PC-3 (cell line): ENCODE results near the gene GPC6. TPM values are rescaled to one million over a fixed set of nuclear protein-coding genes. Genes with fewer than 3 reads are reported as not detected.

Experiments
- ATAC-seq: fragments of 200-7000 bp; cut with Tn5 transposase; 2 replicates; pipeline ENCODE4 v1.9.1; 2020; ENCODE audit warnings: mild to moderate bottlenecking, moderate library complexity
- BruUV-seq: library from RNA; stranded (reverse); fragments of 400-500 nt; replicated peaks from 2 replicates; lab custom pipeline; 2021; lab: Mats Ljungman, UMichigan
- CTCF ChIA-PET: fragments of 300-600 bp; sonication (Branson Sonifier 250); formaldehyde crosslinking; loops from one replicate; lab custom pipeline; 2022; ENCODE audit warnings: antibody characterized with exemption; lab: Charles Lee
- POLR2A ChIA-PET: fragments of 300-600 bp; sonication (Branson Sonifier 250); formaldehyde crosslinking; loops from one replicate; lab custom pipeline; 2022; ENCODE audit warnings: antibody characterized with exemption; ENCODE audit not compliant: unreplicated experiment; lab: Charles Lee
- DNase-seq: peaks from one replicate; pipeline ENCODE4 v3.0.0-alpha.2; 2015
- H2AFZ ChIP-seq: fragments of 300-600 bp; sonication (generic); 2 replicates; pipeline ENCODE4 v1.6.0; 2016; ENCODE audit warnings: antibody characterized with exemption, low read length
- H3F3A ChIP-seq: fragments of 300-600 bp; sonication (generic); one replicate; pipeline ENCODE4 v1.6.0; 2017; ENCODE audit warnings: antibody characterized with exemption, low read length, control low read depth, mild to moderate bottlenecking; ENCODE audit not compliant: unreplicated experiment
- H3K27ac ChIP-seq: fragments of 300-600 bp; sonication (generic); 2 replicates; pipeline ENCODE4 v1.5.1; 2016; ENCODE audit warnings: mild to moderate bottlenecking, low read length
- H3K27me3 ChIP-seq: fragments of 300-600 bp; sonication (generic); 2 replicates; pipeline ENCODE4 v1.6.1; 2016; ENCODE audit warnings: low read length, mixed read lengths
- H3K36me3 ChIP-seq: fragments of 300-600 bp; sonication (generic); 2 replicates; pipeline ENCODE4 v1.6.1; 2016; ENCODE audit warnings: low read depth, mixed run types, low read length, mixed read lengths
- H3K4me1 ChIP-seq: fragments of 300-600 bp; sonication (generic); 2 replicates; pipeline ENCODE4 v1.5.1; 2016; ENCODE audit warnings: low read length; ENCODE audit not compliant: insufficient read depth
- H3K4me2 ChIP-seq: fragments of 300-600 bp; sonication (generic); 2 replicates; pipeline ENCODE4 v1.6.0; 2016; ENCODE audit warnings: low read length
- H3K4me3 ChIP-seq: fragments of 300-600 bp; sonication (generic); 2 replicates; pipeline ENCODE4 v1.5.1; 2016; ENCODE audit warnings: mild to moderate bottlenecking, low read length, mixed read lengths
- H3K79me2 ChIP-seq: fragments of 300-600 bp; sonication (generic); 2 replicates; pipeline ENCODE4 v1.6.1; 2017; ENCODE audit warnings: low read length, mixed read lengths
- H3K9ac ChIP-seq: fragments of 300-600 bp; sonication (generic); 2 replicates; pipeline ENCODE4 v1.6.0; 2016; ENCODE audit warnings: mild to moderate bottlenecking, low read length
- H3K9me2 ChIP-seq: fragments of 300-600 bp; sonication (generic); replicated peaks from 2 replicates; pipeline ENCODE4 v1.6.1; 2016; ENCODE audit warnings: mixed run types, low read length, mixed read lengths
- H3K9me3 ChIP-seq: fragments of 300-600 bp; sonication (generic); 2 replicates; pipeline ENCODE4 v1.6.1; 2016; ENCODE audit warnings: low read length, mixed read lengths
- H4K20me1 ChIP-seq: fragments of 300-600 bp; sonication (generic); 2 replicates; pipeline ENCODE4 v1.6.1; 2016; ENCODE audit warnings: low read length, mixed read lengths
- CTCF ChIP-seq: fragments of 300-600 bp; sonication (generic); conservative IDR thresholded peaks from 2 replicates; pipeline ENCODE4 v1.5.1; 2017; ENCODE audit warnings: antibody characterized with exemption, low read depth, mild to moderate bottlenecking, low read length
- EZH2 ChIP-seq: fragments of 300-600 bp; sonication (generic); IDR thresholded peaks from one replicate; pipeline ENCODE4 v1.6.1; 2017; ENCODE audit warnings: antibody characterized with exemption, mild to moderate bottlenecking, low read length; ENCODE audit not compliant: unreplicated experiment
- EZH2phosphoT487 ChIP-seq: fragments of 300-600 bp; sonication (generic); IDR thresholded peaks from 2 replicates; pipeline ENCODE4 v1.6.1; 2018; ENCODE audit warnings: mild to moderate bottlenecking, antibody characterized with exemption, low read length, borderline replicate concordance
- intact Hi-C: fragments of 100-400 bp; cut with micrococcal nuclease; formaldehyde crosslinking; loops from 2 replicates; pipeline ENCODE4 v1.9.0; 2023
- total RNA-seq: library from RNA; depleted of rRNA; stranded (reverse); fragments of >200 nt; gene quantifications from 2 replicates; pipeline ENCODE4 v1.2.3, GENCODE V29; 2014

The GPC6 gene
- total RNA-seq, 1 experiment from 2014 or later: 3.5 TPM

- no peak overlapping the region for H3K27ac ChIP-seq
- H3K4me1 ChIP-seq: no peaks in the 10 kb centered on the region
- ATAC-seq (no peak), DNase-seq (no peak)
- ChIA-PET POLR2A (interaction anchor here (0.7 kb wide), 1 partner anchor 591 kb away, joined by 7 read pairs; no protein-coding TSS in a partner anchor), CTCF (no interaction called here)
- no TSS peak for BruUV-seq
- H3K36me3 ChIP-seq: no peaks in the 10 kb centered on the region
- H4K20me1 ChIP-seq: no peaks in the 10 kb centered on the region
- no peak overlapping the region for H3K4me2 ChIP-seq
- TF ChIP-seq EZH2phosphoT487: no peak
- TF ChIP-seq CTCF: no peak
- no peak for TF ChIP-seq EZH2
- intact Hi-C loops: no loop called here
- H3K9me2 ChIP-seq: no peaks in the 10 kb centered on the region
- no peaks in the 10 kb centered on the region for H3K79me2 ChIP-seq
- H3F3A ChIP-seq: no peaks in the 10 kb centered on the region
- H3K9ac ChIP-seq: no peak overlapping the region
- H2AFZ ChIP-seq: no peak overlapping the region
- H3K9me3 ChIP-seq: no peaks in the 10 kb centered on the region
- H3K4me3 ChIP-seq: no peak overlapping the region
- no peaks in the 10 kb centered on the region for H3K27me3 ChIP-seq
These were observed 584.6 kb downstream of the GPC6 start for GRCh38 chr13:93811071-93811737.

GRCh38 chr13:93811738-93812112, 585.1 kb downstream of the GPC6 start:
- H3K36me3 ChIP-seq: no peaks in the 10 kb centered on the region
- no peak overlapping the region for H3K27ac ChIP-seq
- H3K9me3 ChIP-seq: no peaks in the 10 kb centered on the region
- POLR2A ChIA-PET: interaction anchor here (0.7 kb wide), 1 partner anchor 591 kb away, joined by 7 read pairs; no protein-coding TSS in a partner anchor
- DNase-seq (no peak), ATAC-seq (no peak)
- intact Hi-C loops: no loop called here
- TF ChIP-seq EZH2: no peak
- no peak for TF ChIP-seq EZH2phosphoT487
- TF ChIP-seq CTCF: no peak
- no peak overlapping the region for H3K4me2 ChIP-seq
- no peaks in the 10 kb centered on the region for H3K27me3 ChIP-seq
- H3K4me1 ChIP-seq: no peaks in the 10 kb centered on the region
- BruUV-seq: no TSS peak
- CTCF ChIA-PET: no interaction called here
- H3K9ac ChIP-seq: no peak overlapping the region
- no peaks in the 10 kb centered on the region for H3F3A ChIP-seq
- no peaks in the 10 kb centered on the region for H3K79me2 ChIP-seq
- no peak overlapping the region for H3K4me3 ChIP-seq
- H3K9me2 ChIP-seq: no peaks in the 10 kb centered on the region
- no peaks in the 10 kb centered on the region for H4K20me1 ChIP-seq
- H2AFZ ChIP-seq: no peak overlapping the region

- Histone ChIP-seq H3K79me2 (no peaks in the 10 kb centered on the region), H3K27ac (no peak overlapping the region), H2AFZ (no peak overlapping the region), H4K20me1 (no peaks in the 10 kb centered on the region), H3K4me2 (no peak overlapping the region), H3K4me1 (no peaks in the 10 kb centered on the region), H3K36me3 (no peaks in the 10 kb centered on the region), H3K4me3 (no peak overlapping the region), H3K9ac (no peak overlapping the region), H3K9me3 (no peaks in the 10 kb centered on the region), H3K9me2 (no peaks in the 10 kb centered on the region), H3F3A (no peaks in the 10 kb centered on the region), H3K27me3 (no peaks in the 10 kb centered on the region)
- POLR2A ChIA-PET: no interaction called here
- CTCF ChIA-PET: no interaction called here
- no peak for ATAC-seq
- no peak for TF ChIP-seq CTCF
- TF ChIP-seq EZH2: no peak
- TF ChIP-seq EZH2phosphoT487: no peak
- no peak for DNase-seq
- BruUV-seq: no TSS peak
- intact Hi-C loops: no loop called here
These were observed 588.1 kb downstream of the GPC6 start for GRCh38 chr13:93814658-93815057.
